HTERT RPE-1 (cell line): ENCODE results near the gene NEK5.
"Not testable (repeated sequence)": the region's sequence is repeated elsewhere in the genome, so short reads cannot be mapped to it uniquely, and the experiment has no call there.

ENCODE experiments used
- in situ Hi-C: fragments of 300-500 bp; cut with MboI; formaldehyde crosslinking; loops from 4 replicates; pipeline ENCODE4 v1.14.3; 2020; ENCODE audit warnings: low sequenced_read_pairs

Gene NEK5

GRCh38 chr13:52128714-52129700 is at the start of gene NEK5:
Gene NEK5 (minus strand): TSS chr13:52129073. CDS start chr13:52127482, 1,591 bp downstream.
- in situ Hi-C loops, result no loop called here

- in situ Hi-C loops, result no loop called here
Measured at GRCh38 chr13:52177276-52177675, 48.4 kb upstream of the NEK5 start.

- in situ Hi-C loops, result not testable (repeated sequence)
Measured at GRCh38 chr13:52173970-52174369, 45.1 kb upstream of the NEK5 start.

- in situ Hi-C loops, result no loop called here
Measured at GRCh38 chr13:52173373-52173772, 44.5 kb upstream of the NEK5 start.

- in situ Hi-C loops, result not testable (repeated sequence)
Measured at GRCh38 chr13:52171686-52172085, 42.8 kb upstream of the NEK5 start.

- in situ Hi-C loops, result not testable (repeated sequence)
Measured at GRCh38 chr13:52170828-52171391, 42.0 kb upstream of the NEK5 start.

GRCh38 chr13:52169839-52170238 is 41.0 kb upstream of the NEK5 start:
- in situ Hi-C loops, result no loop called here

- in situ Hi-C loops, result no loop called here
Measured at GRCh38 chr13:52165411-52165810, 36.5 kb upstream of the NEK5 start.

GRCh38 chr13:52164989-52165388 is 36.1 kb upstream of the NEK5 start:
- in situ Hi-C loops, result no loop called here

GRCh38 chr13:52163878-52164277 is 35.0 kb upstream of the NEK5 start:
- in situ Hi-C loops, result not testable (repeated sequence)

- in situ Hi-C loops, result no loop called here
Measured at GRCh38 chr13:52162279-52163101, 33.6 kb upstream of the NEK5 start.

GRCh38 chr13:52161181-52161646 is 32.3 kb upstream of the NEK5 start:
- in situ Hi-C loops, result no loop called here

GRCh38 chr13:52160506-52160905 is 31.6 kb upstream of the NEK5 start:
- in situ Hi-C loops, result no loop called here

GRCh38 chr13:52160053-52160452 is 31.2 kb upstream of the NEK5 start:
- in situ Hi-C loops, result no loop called here

GRCh38 chr13:52159159-52159982 is 30.5 kb upstream of the NEK5 start, which contains the start of gene NEK3:
Gene NEK3 (minus strand): TSS chr13:52159597. CDS start chr13:52156191, 3,406 bp downstream.
- in situ Hi-C loops, result no loop called here

GRCh38 chr13:52158629-52159158 is 29.8 kb upstream of the NEK5 start:
- in situ Hi-C loops, result no loop called here

- in situ Hi-C loops, result no loop called here
Measured at GRCh38 chr13:52156724-52157261, 27.9 kb upstream of the NEK5 start.

GRCh38 chr13:52155177-52155576 is 26.3 kb upstream of the NEK5 start:
- in situ Hi-C loops, result no loop called here

- in situ Hi-C loops, result no loop called here
Measured at GRCh38 chr13:52147225-52147624, 18.4 kb upstream of the NEK5 start.

- in situ Hi-C loops, result no loop called here
Measured at GRCh38 chr13:52141299-52141698, 12.4 kb upstream of the NEK5 start.
